ENCODE measurements around the gene ZHX3.

ZHX3 gene

DNA sequence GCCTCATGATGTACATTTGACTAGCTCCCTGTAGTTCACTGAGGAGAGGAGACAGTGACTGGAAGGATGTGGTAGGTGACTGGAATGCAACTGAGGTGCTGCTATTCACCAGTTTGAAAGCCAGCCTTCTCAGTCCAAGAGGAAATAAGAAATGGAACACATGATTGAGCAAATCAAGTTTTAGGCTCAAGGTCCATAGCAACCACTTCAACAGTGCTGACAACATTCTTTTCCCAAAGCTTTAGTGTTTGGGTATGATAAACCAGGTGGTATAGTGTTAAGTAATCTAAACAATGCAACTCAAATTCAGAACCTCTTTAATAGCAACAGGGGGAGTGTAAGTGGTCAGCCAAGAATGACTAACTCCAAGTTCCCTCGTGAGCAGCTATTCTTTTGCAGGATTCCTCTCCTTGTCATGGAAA is 9.2 kb downstream of the ZHX3 start:
- no peak overlapping the region for H3K27ac ChIP-seq
- DNase-seq (ENCODE audit: low spot score) = peak; percentile 52
- ChIA-PET CTCF (interaction anchor here (0.5 to 0.8 kb wide), 3 partner anchors 135 to 454 kb away, joined by 3 to 5 read pairs (median 3); no protein-coding TSS in a partner anchor), POLR2A (ENCODE audit: low non-redundant PET) (no interaction called here)
- TF ChIP-seq, protein P1, sequence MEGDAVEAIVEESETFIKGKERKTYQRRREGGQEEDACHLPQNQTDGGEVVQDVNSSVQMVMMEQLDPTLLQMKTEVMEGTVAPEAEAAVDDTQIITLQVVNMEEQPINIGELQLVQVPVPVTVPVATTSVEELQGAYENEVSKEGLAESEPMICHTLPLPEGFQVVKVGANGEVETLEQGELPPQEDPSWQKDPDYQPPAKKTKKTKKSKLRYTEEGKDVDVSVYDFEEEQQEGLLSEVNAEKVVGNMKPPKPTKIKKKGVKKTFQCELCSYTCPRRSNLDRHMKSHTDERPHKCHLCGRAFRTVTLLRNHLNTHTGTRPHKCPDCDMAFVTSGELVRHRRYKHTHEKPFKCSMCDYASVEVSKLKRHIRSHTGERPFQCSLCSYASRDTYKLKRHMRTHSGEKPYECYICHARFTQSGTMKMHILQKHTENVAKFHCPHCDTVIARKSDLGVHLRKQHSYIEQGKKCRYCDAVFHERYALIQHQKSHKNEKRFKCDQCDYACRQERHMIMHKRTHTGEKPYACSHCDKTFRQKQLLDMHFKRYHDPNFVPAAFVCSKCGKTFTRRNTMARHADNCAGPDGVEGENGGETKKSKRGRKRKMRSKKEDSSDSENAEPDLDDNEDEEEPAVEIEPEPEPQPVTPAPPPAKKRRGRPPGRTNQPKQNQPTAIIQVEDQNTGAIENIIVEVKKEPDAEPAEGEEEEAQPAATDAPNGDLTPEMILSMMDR (conservative IDR thresholded peaks at IDR 0.05; ENCODE audit: low read depth) = no peak

DNA sequence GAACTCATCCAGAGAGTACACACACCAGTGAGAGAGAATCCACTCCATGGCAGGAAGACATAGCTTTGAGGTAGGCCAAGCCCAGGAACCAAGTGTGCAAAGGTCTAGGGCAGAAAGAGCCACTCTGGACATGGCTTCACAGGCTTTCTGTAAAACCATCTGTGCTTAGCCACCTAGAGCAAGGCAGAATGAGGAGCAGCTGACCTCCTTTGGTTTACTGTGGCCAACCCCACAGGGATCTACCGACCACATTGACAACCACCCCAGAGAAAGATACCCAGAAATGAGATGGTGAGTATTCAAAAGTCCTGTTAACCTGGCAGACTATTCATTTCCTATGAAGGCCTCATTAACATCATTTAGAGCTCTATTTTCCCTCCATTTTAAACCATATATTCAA is 10.5 kb downstream of the ZHX3 start:
- DNase-seq (ENCODE audit: low spot score) = no peak
- ChIA-PET CTCF (interaction anchor here (1.1 kb wide), 1 partner anchor 32 kb away, joined by 4 read pairs; no protein-coding TSS in a partner anchor), POLR2A (ENCODE audit: low non-redundant PET) (no interaction called here)
- TF ChIP-seq, protein P1 (conservative IDR thresholded peaks at IDR 0.05; ENCODE audit: low read depth) = no peak
- H3K27ac ChIP-seq = no peak overlapping the region

DNA sequence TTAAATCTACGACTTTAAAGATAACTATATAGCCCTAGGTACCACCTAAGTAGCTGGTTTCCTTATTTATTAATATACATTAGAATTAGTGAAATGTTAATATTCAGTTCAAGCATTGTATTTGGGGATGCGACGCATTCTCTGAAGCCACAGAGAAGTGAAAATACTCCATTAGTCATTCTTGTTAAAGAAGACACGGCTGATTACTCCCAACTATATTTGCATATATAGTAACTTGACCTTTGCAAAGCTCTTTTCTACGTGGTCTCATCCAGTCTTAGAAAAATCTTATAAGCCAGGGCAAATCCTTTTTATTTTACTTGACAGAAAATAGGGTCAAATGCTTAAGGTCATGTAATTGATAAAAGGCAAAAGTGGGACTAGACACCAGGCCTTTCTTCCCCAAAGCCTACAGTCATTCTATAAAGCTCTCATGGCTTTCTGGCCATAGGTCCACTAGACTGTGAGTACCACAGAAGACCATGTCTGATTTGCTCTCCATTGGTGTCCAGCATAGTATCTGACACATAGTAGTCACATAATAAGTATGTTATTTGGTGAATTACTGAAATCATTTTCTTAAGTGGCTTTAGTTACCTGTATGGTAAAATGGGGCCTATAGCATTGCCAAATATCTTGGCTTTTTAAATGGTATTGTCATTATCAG is 11.3 kb downstream of the ZHX3 start:
- no peak overlapping the region for H3K27ac ChIP-seq
- POLR2A ChIA-PET (ENCODE audit: low non-redundant PET) = no interaction called here
- TF ChIP-seq, protein P1 (conservative IDR thresholded peaks at IDR 0.05; ENCODE audit: low read depth) = no peak
- no peak for DNase-seq (ENCODE audit: low spot score)
- CTCF ChIA-PET = interaction anchor here (0.5 to 1.1 kb wide), 2 partner anchors 33 to 159 kb away, joined by 4 read pairs; no protein-coding TSS in a partner anchor

DNA sequence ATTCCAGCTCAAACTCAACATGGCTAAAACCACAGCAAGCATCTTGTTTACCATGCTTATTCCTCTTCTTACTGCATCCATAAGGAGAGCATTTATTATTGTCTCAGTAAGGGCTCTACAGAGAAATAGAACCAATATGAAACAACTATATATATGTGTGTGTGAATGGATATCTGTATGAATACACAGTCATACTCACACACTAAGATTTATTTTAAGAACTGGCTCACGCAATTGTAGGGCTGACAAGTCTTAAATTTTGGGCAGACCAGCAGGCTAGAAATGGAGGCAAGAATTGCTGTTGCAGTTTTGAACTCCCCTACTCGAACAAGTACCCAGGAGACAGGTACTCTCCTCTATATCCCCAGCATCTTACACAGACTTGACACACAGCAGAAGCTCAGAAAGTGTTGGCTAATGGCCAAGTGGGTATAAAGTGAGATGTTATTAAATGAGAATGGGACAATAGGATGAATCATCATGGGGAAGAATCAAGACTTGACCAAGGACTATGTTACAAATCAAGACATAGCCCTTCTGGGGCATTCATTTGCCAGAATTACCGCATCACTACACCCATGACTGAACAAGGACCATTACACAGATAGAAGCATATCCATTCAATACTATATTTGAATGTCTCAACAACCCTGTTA is 13.0 kb downstream of the ZHX3 start:
- CTCF ChIA-PET = no interaction called here
- no peak overlapping the region for H3K27ac ChIP-seq
- TF ChIP-seq, protein P1 (conservative IDR thresholded peaks at IDR 0.05; ENCODE audit: low read depth) = no peak
- POLR2A ChIA-PET (ENCODE audit: low non-redundant PET) = no interaction called here
- DNase-seq (ENCODE audit: low spot score) = no peak

DNA sequence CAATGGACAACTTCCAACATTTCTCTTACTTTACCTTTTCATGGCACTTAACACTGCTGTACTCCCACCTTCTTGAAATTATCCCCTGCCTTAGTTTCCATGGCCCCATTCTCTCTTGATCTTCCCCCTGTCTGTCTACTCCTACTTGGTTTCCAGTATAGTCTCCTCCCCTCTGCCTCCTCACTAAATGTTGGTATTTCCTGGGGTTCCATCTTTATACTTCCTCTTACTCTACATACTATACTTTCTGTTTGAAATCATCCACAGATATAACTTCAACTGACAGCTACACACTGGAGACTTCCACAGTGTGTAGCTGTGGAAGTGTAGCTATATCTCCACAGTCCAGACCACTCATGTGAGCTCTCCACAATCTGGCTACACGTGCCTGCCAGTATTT is 13.5 kb downstream of the ZHX3 start:
- H3K27ac ChIP-seq = no peak overlapping the region
- DNase-seq (ENCODE audit: low spot score) = no peak
- TF ChIP-seq, protein P1 (conservative IDR thresholded peaks at IDR 0.05; ENCODE audit: low read depth) = no peak
- POLR2A ChIA-PET (ENCODE audit: low non-redundant PET) = no interaction called here
- CTCF ChIA-PET = no interaction called here

DNA sequence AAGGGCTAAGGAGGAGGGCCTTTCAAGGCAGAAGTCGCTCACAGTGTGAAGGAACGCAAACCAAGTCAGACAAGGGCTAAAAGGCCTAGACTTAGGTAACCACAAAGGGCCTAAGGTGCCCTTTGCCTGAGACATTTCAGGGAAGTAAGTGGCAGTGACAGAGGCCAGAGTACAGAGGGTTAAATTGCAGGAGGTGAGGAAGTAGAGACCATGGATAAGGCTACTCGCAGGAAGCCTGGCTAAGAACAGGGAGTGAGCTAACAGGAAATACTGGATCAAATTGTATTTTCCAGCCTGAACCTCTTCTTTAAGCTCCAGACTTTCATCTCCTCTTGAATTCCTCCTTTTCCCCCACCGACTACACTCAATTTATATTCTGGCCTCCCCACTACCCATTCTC is 16.6 kb downstream of the ZHX3 start:
- peak overlapping the region; percentile 23; the same call in 1 of the 2 replicates for H3K27ac ChIP-seq
- ChIA-PET POLR2A (ENCODE audit: low non-redundant PET) (no interaction called here), CTCF (interaction anchor here (0.6 kb wide), 1 partner anchor 595 kb away, joined by 3 read pairs; no protein-coding TSS in a partner anchor)
- TF ChIP-seq, protein P1 (conservative IDR thresholded peaks at IDR 0.05; ENCODE audit: low read depth) = no peak
- DNase-seq (ENCODE audit: low spot score) = no peak
